GM23248 (cell line): Measurements from ENCODE around the gene IGSF21. TPM values are rescaled to one million over a fixed set of nuclear protein-coding genes. Genes with fewer than 3 reads are reported as not detected.

Experiments used
- DNase-seq: peaks from one replicate; pipeline ENCODE4 v3.0.0-alpha.2; 2015
- H2AFZ ChIP-seq: fragments of 200-600 bp; sonication (generic); 2 replicates; pipeline ENCODE4 v1.6.1; 2016; ENCODE audit warnings: antibody characterized with exemption
- H3F3A ChIP-seq: fragments of 200-600 bp; sonication (generic); 2 replicates; pipeline ENCODE4 v1.6.1; 2016; ENCODE audit warnings: mild to moderate bottlenecking, antibody characterized with exemption, mixed run types; ENCODE audit not compliant: insufficient read depth
- H3K27ac ChIP-seq: fragments of 200-600 bp; sonication (generic); 2 replicates; pipeline ENCODE4 v1.5.1; 2016; ENCODE audit warnings: mild to moderate bottlenecking
- H3K27me3 ChIP-seq: fragments of 200-600 bp; sonication (generic); replicated peaks from 2 replicates; pipeline ENCODE4 v1.6.1; 2016; ENCODE audit warnings: mild to moderate bottlenecking; ENCODE audit not compliant: insufficient read depth
- H3K36me3 ChIP-seq: fragments of 200-600 bp; sonication (generic); 2 replicates; pipeline ENCODE4 v1.6.1; 2016; ENCODE audit warnings: low read depth, mild to moderate bottlenecking
- H3K4me1 ChIP-seq: fragments of 200-600 bp; sonication (generic); 2 replicates; pipeline ENCODE4 v1.6.1; 2016; ENCODE audit warnings: mild to moderate bottlenecking; ENCODE audit not compliant: insufficient read depth
- H3K4me2 ChIP-seq: fragments of 200-600 bp; sonication (generic); one replicate; pipeline ENCODE4 v1.6.1; 2016; ENCODE audit warnings: mild to moderate bottlenecking; ENCODE audit not compliant: unreplicated experiment
- H3K4me3 ChIP-seq: fragments of 200-600 bp; sonication (generic); 2 replicates; pipeline ENCODE4 v1.5.1; 2016; ENCODE audit warnings: mild to moderate bottlenecking
- H3K79me2 ChIP-seq: fragments of 200-600 bp; sonication (generic); 2 replicates; pipeline ENCODE4 v1.6.1; 2016; ENCODE audit warnings: mild to moderate bottlenecking; ENCODE audit not compliant: insufficient read depth
- H3K9ac ChIP-seq: fragments of 200-600 bp; sonication (generic); 2 replicates; pipeline ENCODE4 v1.6.1; 2016; ENCODE audit warnings: mild to moderate bottlenecking
- H3K9me2 ChIP-seq: fragments of 200-600 bp; sonication (generic); 2 replicates; pipeline ENCODE4 v1.6.1; 2016; ENCODE audit warnings: mixed run types, mild to moderate bottlenecking, moderate library complexity; ENCODE audit not compliant: insufficient read depth
- H3K9me3 ChIP-seq: fragments of 200-600 bp; sonication (generic); one replicate; pipeline ENCODE4 v1.6.1; 2017; ENCODE audit warnings: low read depth
- H4K20me1 ChIP-seq: fragments of 200-600 bp; sonication (generic); 2 replicates; pipeline ENCODE4 v1.6.0; 2016; ENCODE audit not compliant: insufficient read depth
- EZH2 ChIP-seq: fragments of 200-600 bp; sonication (generic); IDR thresholded peaks from 2 replicates; pipeline ENCODE4 v1.6.1; 2018; ENCODE audit warnings: antibody characterized with exemption, mild to moderate bottlenecking; ENCODE audit not compliant: insufficient read depth, poor library complexity, severe bottlenecking
- EZH2phosphoT487 ChIP-seq: fragments of 200-600 bp; sonication (generic); IDR thresholded peaks from 2 replicates; pipeline ENCODE4 v1.6.1; 2018; ENCODE audit warnings: antibody characterized with exemption, moderate library complexity, mild to moderate bottlenecking, low read depth; ENCODE audit not compliant: insufficient read depth
- WGBS, 2 experiments: methylation state at CpG; one replicate each; pipeline ENCODE4 v1.1.6; 2015 to 2017; ENCODE audit warnings: low lambda C conversion rate in 2 of 2, low coverage in 1 of 2; ENCODE audit errors: missing lambda C conversion rate in 2 of 2; 5-methylcytosine and 5-hydroxymethylcytosine counted together
- in situ Hi-C: fragments of 300-500 bp; cut with MboI; formaldehyde crosslinking; loops from 2 replicates; pipeline ENCODE4 v1.15.0; 2020
- polyA plus RNA-seq: library from polyadenylated mRNA; unstranded; fragments of >200 nt; fragmentation: Nextera tagmentation; extraction: Ambion mirVana; gene quantifications from 2 replicates; pipeline ENCODE4 v1.2.1, GENCODE V29; 2016
- total RNA-seq: library from RNA; depleted of rRNA; stranded (reverse); fragments of >200 nt; shearing (Covaris generic); gene quantifications from 2 replicates; pipeline ENCODE4 v1.2.3, GENCODE V29; 2014

Gene IGSF21
- total and polyA plus RNA-seq, 2 experiments from 2014 or later = not detected

- WGBS, 2 experiments = 30 to 34% methylated on average over 2 of the region's 2 CpGs
- Histone ChIP-seq H3K36me3 (no peaks in the 10 kb centered on the region), H3K79me2 (no peaks in the 10 kb centered on the region), H4K20me1 (no peaks in the 10 kb centered on the region), H2AFZ (no peak overlapping the region), H3K4me1 (peaks cover 11% of the 10 kb centered on the region), H3K27ac (no peak overlapping the region), H3K9me3 (no peaks in the 10 kb centered on the region), H3K4me3 (no peak overlapping the region), H3K27me3 (no peaks in the 10 kb centered on the region), H3F3A (peaks cover 11% of the 10 kb centered on the region; the same call in 1 of the 2 replicates), H3K9me2 (no peaks in the 10 kb centered on the region), H3K4me2 (no peak overlapping the region), H3K9ac (no peak overlapping the region)
- DNase-seq = no peak
- no peak for TF ChIP-seq EZH2
- no peak for TF ChIP-seq EZH2phosphoT487
- in situ Hi-C loops = loop anchor here (10.0 kb wide), 1 partner anchor 428 kb away; no protein-coding TSS in a partner anchor
These were observed 14.4 kb upstream of the IGSF21 start for GRCh38 chr1:18093193-18093592.

- Histone ChIP-seq H2AFZ (no peak overlapping the region), H3K9ac (no peak overlapping the region), H4K20me1 (no peaks in the 10 kb centered on the region), H3K27ac (no peak overlapping the region), H3K36me3 (no peaks in the 10 kb centered on the region), H3K9me3 (no peaks in the 10 kb centered on the region), H3K79me2 (no peaks in the 10 kb centered on the region), H3K4me3 (no peak overlapping the region), H3K4me2 (no peak overlapping the region), H3F3A (peaks cover 11% of the 10 kb centered on the region; the same call in 1 of the 2 replicates), H3K4me1 (peaks cover 11% of the 10 kb centered on the region), H3K27me3 (no peaks in the 10 kb centered on the region), H3K9me2 (no peaks in the 10 kb centered on the region)
- WGBS, 2 experiments = 66 to 67% methylated on average over 2 of the region's 2 CpGs
- TF ChIP-seq EZH2 = no peak
- TF ChIP-seq EZH2phosphoT487 = no peak
- no peak for DNase-seq
- in situ Hi-C loops = loop anchor here (10.0 kb wide), 1 partner anchor 429 kb away; no protein-coding TSS in a partner anchor
These were observed 14.0 kb upstream of the IGSF21 start for GRCh38 chr1:18093646-18094045.

- TF ChIP-seq EZH2phosphoT487 (no peak), EZH2 (no peak)
- Histone ChIP-seq H3K4me1 (peaks cover 11% of the 10 kb centered on the region), H3K27ac (no peak overlapping the region), H4K20me1 (no peaks in the 10 kb centered on the region), H3K4me3 (no peak overlapping the region), H3K79me2 (no peaks in the 10 kb centered on the region), H3F3A (peaks cover 11% of the 10 kb centered on the region; the same call in 1 of the 2 replicates), H3K36me3 (no peaks in the 10 kb centered on the region), H3K27me3 (0 out of 2 replicates have a peak, but pooled peaks cover 1% of the 10 kb centered on the region), H3K9ac (no peak overlapping the region), H3K9me3 (no peaks in the 10 kb centered on the region), H2AFZ (no peak overlapping the region), H3K9me2 (no peaks in the 10 kb centered on the region), H3K4me2 (no peak overlapping the region)
- WGBS, 2 experiments = 77 to 90% methylated on average over 1 of the region's 1 CpG
- no peak for DNase-seq
- in situ Hi-C loops = loop anchor here (10.0 kb wide), 1 partner anchor 429 kb away; no protein-coding TSS in a partner anchor
These were observed 13.5 kb upstream of the IGSF21 start for GRCh38 chr1:18094096-18094495.

- in situ Hi-C loops = loop anchor here (10.0 kb wide), 1 partner anchor 432 kb away; no protein-coding TSS in a partner anchor
- H3K4me1 ChIP-seq = peaks cover 3% of the 10 kb centered on the region; the same call in 1 of the 2 replicates
- H3K27ac ChIP-seq = no peak overlapping the region
- no peak overlapping the region for H3K4me2 ChIP-seq
- no peaks in the 10 kb centered on the region for H3K79me2 ChIP-seq
- 0 out of 2 replicates have a peak, but pooled peaks cover 4% of the 10 kb centered on the region for H3K27me3 ChIP-seq
- no peaks in the 10 kb centered on the region for H3K9me3 ChIP-seq
- no peaks in the 10 kb centered on the region for H3K9me2 ChIP-seq
- H3F3A ChIP-seq = peaks cover 7% of the 10 kb centered on the region; the same call in 1 of the 2 replicates
- TF ChIP-seq EZH2 (no peak), EZH2phosphoT487 (no peak)
- no peak overlapping the region for H2AFZ ChIP-seq
- no peaks in the 10 kb centered on the region for H4K20me1 ChIP-seq
- no peak overlapping the region for H3K4me3 ChIP-seq
- H3K9ac ChIP-seq = no peak overlapping the region
- H3K36me3 ChIP-seq = no peaks in the 10 kb centered on the region
- DNase-seq = no peak
These were observed 10.4 kb upstream of the IGSF21 start for GRCh38 chr1:18097206-18097605.
